ENCODE measurements around the gene TPX2. TPM values are rescaled to one million over a fixed set of nuclear protein-coding genes. Genes with fewer than 3 reads are reported as not detected.

TPX2 gene
- total RNA-seq, 2 donors from 2014 or later = not detected

DNA sequence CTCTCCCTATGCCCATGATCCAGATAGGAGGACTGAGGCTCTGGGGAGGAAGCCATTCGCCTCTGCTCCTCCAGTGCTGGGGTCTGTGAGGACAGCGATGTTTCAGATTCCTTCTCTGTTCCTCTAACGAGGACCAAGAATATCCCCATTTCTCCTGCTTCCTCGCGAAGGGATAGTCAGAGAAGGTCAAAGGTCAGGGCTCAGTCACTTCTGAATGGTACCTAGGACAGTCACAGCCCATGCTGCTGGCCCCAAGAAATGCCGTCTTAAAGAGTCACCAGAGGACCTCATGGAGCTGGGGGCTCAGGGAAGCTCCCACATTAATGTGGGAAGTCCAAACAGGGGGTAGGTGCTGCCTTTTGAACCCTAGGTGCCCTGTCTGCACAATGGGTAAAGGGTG, 104.2 kb downstream of the TPX2 start:
- Histone ChIP-seq H3K36me3 (replicated peaks in 1 of 2; ENCODE audit: insufficient read depth in 1 of 2, low read depth in 2 of 2) (no peaks in the 10 kb centered on the region), H3K4me1 (no peaks in the 10 kb centered on the region), H3K27me3 (no peaks in the 10 kb centered on the region), H3K4me3 (no peak overlapping the region), H3K9me3 (no peaks in the 10 kb centered on the region), H3K27ac (no peak overlapping the region)
- 56 to 68% methylated on average over 6 of the region's 6 CpGs for WGBS, 2 donors
- ATAC-seq (no peak), DNase-seq (no peak)
- intact Hi-C loops (cut with DNase I) = loop anchor here (5.0 kb wide), 1 partner anchor 114 kb away; no protein-coding TSS in a partner anchor
- TF ChIP-seq POLR2A (IDR thresholded peaks at IDR 0.05) (no peak), CTCF (IDR thresholded peaks at IDR 0.05) (no peak)

DNA sequence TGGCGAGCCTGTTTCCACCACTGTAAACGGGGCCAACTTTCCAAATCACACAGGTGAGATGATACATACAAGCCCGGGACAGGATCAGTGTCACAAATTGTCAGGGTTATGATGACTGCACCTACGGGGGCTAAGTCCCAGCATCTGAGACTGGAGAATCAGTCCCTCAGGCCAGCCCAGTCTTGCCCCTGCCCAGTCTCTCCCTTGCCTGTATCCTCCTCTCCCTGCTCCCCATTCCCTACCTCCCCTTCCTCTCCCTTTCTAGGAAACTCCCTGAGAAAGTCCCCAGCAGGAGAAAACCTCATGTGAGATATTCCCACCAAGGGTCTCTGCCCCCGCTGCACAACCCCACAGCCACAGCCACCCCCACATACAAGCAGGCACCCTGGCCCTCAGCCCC, 104.8 kb downstream of the TPX2 start:
- H3K27ac ChIP-seq = no peak overlapping the region
- intact Hi-C loops (cut with DNase I) = loop anchor here (5.0 kb wide), 1 partner anchor 113 kb away; no protein-coding TSS in a partner anchor
- no peak for DNase-seq
- no peak for ATAC-seq
- no peak overlapping the region for H3K4me3 ChIP-seq
- H3K36me3 ChIP-seq (replicated peaks in 1 of 2; ENCODE audit: insufficient read depth in 1 of 2, low read depth in 2 of 2) = no peaks in the 10 kb centered on the region
- 71 to 77% methylated on average over 5 of the region's 5 CpGs for WGBS, 2 donors
- no peaks in the 10 kb centered on the region for H3K27me3 ChIP-seq
- no peaks in the 10 kb centered on the region for H3K9me3 ChIP-seq
- TF ChIP-seq CTCF (IDR thresholded peaks at IDR 0.05) = no peak
- no peak for TF ChIP-seq POLR2A (IDR thresholded peaks at IDR 0.05)
- H3K4me1 ChIP-seq = no peaks in the 10 kb centered on the region

DNA sequence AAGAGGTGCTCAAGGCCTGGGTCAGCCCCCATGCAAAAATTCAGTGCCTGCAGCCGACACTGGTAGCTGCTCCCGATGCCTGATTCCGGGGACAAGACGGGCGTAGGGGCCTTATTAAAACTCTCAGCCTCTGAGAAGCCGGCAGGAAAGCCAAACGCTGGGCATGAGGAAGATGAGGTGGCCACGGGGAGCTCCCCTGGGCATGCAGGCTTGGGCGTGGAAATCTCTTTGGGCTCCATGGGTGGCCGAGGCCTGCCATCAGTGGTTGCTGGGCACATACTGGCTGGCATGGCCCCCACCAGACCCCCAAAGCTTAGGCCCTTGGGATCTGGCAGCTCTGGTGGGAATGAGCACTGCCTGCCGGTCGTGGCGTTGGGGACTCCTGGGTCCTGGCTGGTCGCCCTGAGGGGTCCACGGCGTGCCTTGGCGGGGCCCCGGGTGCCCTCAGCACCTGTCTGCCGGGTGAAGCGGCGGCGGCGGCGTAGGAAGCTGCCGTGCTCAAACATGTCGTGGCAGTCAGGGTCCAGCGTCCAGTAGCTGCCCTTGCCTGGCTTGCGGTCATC, 105.7 kb downstream of the TPX2 start:
- ATAC-seq (no peak), DNase-seq (no peak)
- intact Hi-C loops (cut with DNase I) = loop anchor here (5.0 kb wide), 1 partner anchor 112 kb away; no protein-coding TSS in a partner anchor
- H3K27ac ChIP-seq = no peak overlapping the region
- H3K27me3 ChIP-seq = no peaks in the 10 kb centered on the region
- peaks cover 9% of the 10 kb centered on the region for H3K4me1 ChIP-seq
- 90% methylated on average over 24 of the region's 28 CpGs; no CpG with 5 or more reads in 1 of the 2 donors for WGBS, 2 donors
- no peaks in the 10 kb centered on the region for H3K9me3 ChIP-seq
- H3K36me3 ChIP-seq (replicated peaks in 1 of 2; ENCODE audit: insufficient read depth in 1 of 2, low read depth in 2 of 2) = no peaks in the 10 kb centered on the region
- H3K4me3 ChIP-seq = no peak overlapping the region
- TF ChIP-seq CTCF (IDR thresholded peaks at IDR 0.05) (no peak), POLR2A (IDR thresholded peaks at IDR 0.05) (no peak)

GRCh38 chr20:31845300-31845863, 106.3 kb downstream of the TPX2 start, which contains the start of gene FOXS1:
FOXS1 (minus strand) TSS chr20:31845604; CDS start chr20:31845542, 62 bp downstream.
- H3K27me3 ChIP-seq = no peaks in the 10 kb centered on the region
- no peak for DNase-seq
- H3K27ac ChIP-seq = no peak within 1 kb of the TSS
- TF ChIP-seq CTCF (IDR thresholded peaks at IDR 0.05) = no peak
- peak in 1 of 3 donors; percentile 12 for TF ChIP-seq POLR2A (IDR thresholded peaks at IDR 0.05)
- H3K4me3 ChIP-seq = no peak within 1 kb of the TSS
- peaks cover 11% of the 10 kb centered on the region for H3K4me1 ChIP-seq
- no peak for ATAC-seq
- H3K36me3 ChIP-seq (replicated peaks in 1 of 2; ENCODE audit: insufficient read depth in 1 of 2, low read depth in 2 of 2) = no peaks in the 10 kb centered on the region
- H3K9me3 ChIP-seq = no peaks in the 10 kb centered on the region
- 25 to 56% methylated on average over 7 to 18 of the region's 21 CpGs for WGBS, 2 donors
- intact Hi-C loops (cut with DNase I) = no loop called here

DNA sequence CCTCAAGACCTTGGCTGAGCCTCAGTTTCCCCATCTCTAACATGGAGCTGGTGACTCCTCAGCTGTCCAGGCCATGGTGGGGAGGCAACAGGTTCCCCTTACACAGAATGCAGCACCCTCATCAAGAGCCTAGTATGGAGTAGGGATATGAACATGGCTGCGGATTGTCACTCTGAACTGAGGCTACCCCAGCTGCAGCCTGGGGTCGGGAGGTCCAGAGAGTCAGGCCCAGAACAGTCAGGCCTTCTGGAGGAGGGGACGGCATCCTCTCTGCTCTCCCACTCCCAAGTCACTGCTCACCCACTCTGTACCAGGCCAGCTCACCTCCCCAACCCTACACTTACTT, 107.7 kb downstream of the TPX2 start:
- no peak for DNase-seq

More for the DNA sequence above, 107.7 kb downstream of the TPX2 start:
- 17 to 41% methylated on average over 2 to 3 of the region's 3 CpGs for whole genome bisulfite sequencing, 2 donors
- no peak for ATAC-seq
- Histone ChIP-seq H3K27ac (no peak overlapping the region), H3K36me3 (replicated peaks in 1 of 2; ENCODE audit: insufficient read depth in 1 of 2, low read depth in 2 of 2) (no peaks in the 10 kb centered on the region), H3K27me3 (no peaks in the 10 kb centered on the region), H3K4me1 (peaks cover 11% of the 10 kb centered on the region), H3K9me3 (no peaks in the 10 kb centered on the region), H3K4me3 (no peak overlapping the region)
- no peak for TF ChIP-seq CTCF (IDR thresholded peaks at IDR 0.05)
- TF ChIP-seq POLR2A (IDR thresholded peaks at IDR 0.05) = no peak
- intact Hi-C loops (cut with DNase I) = no loop called here
